GM18526 (cell line): ENCODE results near the gene LRP11.

ENCODE experiments used
- POLR2A ChIP-seq: IDR thresholded peaks from 3 replicates; pipeline ENCODE4 v1.6.1; 2011; ENCODE audit not compliant: insufficient read length; ENCODE audit errors: extremely low read depth

The LRP11 gene

DNA sequence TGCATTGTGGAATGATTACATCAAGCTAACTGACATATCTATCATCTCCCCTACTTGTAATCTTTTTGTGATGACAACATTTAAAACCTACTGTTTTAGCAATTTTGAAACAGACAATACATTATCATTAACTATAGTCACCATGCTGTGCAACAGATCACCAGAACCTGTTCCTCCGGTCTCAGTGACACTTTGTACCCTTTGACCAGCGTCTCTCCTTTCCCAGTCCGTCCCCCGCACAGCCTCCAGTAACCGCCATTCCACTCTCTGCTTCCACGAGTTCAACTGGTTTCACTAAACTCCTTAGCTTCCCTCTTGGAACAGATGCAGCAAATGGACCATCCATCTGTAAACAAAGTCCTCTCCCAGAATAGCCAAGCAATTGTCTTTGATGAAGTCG is 21.8 kb downstream of the LRP11 start:
- TF ChIP-seq POLR2A = no peak

DNA sequence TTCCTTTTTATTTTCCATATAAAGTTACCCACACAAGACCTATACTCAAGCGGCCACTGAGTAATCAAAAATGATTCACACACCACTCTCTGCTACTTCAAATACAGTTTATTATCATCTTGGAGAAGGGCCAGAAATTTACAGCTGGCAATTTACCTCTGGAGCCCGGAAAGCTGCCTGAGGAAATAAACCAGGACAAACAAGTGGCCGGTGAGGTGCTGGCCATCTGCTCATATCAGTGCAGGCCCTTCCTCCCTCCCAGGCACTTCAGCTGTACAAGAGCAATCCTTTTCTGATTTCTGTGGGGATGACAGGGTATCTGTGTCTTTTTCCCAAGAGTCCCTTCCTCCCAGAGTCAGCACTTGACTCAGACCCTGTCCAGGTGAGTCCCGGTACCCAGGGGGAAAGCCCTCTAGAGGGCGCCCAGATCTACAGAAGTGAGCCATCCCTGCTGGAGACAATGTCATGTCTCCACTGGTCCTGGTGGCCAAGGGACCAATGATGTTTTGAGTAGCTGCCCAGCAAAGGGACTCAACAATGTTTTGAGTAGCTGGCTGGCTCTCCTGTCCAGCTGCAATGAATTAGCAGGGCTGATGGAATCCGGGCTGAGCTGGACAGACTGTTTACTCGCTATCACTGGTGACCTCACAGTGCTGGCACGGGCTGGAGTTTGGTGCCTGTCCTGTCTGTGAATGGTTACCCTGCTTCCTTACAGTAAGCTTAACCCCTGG is 23.6 kb downstream of the LRP11 start:
- no peak for TF ChIP-seq POLR2A

DNA sequence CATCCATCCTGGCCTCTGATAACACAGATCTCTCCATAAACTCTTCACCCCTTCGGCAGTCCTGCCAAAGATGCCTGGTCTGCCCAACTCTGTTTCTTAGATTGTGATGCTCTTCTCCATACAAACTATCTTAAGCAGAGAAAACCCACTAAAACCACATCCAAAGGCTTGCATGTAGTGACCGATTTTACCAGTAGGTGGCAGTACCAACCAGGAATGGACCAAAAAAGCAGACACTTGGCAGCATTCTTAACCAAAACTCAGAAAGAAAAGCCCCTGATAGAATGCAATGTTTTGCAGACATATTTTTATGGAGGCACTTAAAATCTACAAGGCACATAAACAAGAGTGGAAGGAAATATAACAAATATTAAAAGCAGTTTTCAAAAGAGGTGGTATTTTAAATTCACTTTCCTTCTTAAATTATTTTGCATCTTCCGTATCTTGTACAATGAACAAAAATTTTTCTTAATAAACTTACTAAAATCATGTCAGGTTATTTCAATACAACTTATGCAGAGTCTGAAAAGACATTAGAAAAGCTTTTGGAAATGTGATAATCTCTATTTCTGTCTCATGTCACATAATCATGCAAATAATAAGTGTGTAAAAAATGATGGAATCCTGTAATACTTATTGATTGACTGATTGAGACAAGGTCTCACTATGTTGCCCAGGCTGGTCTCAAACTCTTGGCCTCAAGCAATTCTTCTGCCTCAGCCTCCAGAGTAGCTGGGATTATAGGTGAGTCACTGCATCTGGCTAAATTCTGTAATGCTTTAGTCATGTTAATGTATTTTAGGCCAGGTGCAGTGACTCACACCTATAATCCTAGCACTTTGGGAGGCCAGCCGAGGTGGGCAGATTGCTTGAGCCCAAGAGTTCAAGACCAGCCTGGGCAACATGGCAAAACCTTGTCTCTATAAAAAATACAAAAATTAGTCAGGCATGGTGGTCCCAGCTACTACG is 29.4 kb downstream of the LRP11 start:
- no peak for TF ChIP-seq POLR2A

DNA sequence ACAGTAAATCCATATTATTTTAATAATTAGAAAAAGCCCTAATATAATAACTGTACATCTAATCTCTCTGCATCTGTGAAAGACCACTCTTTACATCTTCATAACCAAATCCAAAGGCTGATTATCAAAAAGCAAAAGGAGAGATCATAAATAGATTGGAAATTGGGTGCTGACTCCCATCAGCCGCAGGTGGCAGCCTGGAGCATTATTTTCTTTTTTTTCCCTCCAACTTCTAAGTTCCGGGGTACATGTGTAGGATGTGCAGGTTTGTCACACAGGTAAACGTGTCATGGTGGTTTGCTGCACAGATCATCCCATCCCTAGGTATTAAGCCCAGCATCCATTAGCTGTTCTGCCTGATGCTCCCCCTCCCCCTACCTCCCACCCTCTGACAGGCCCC is 30.5 kb downstream of the LRP11 start:
- TF ChIP-seq POLR2A = no peak

DNA sequence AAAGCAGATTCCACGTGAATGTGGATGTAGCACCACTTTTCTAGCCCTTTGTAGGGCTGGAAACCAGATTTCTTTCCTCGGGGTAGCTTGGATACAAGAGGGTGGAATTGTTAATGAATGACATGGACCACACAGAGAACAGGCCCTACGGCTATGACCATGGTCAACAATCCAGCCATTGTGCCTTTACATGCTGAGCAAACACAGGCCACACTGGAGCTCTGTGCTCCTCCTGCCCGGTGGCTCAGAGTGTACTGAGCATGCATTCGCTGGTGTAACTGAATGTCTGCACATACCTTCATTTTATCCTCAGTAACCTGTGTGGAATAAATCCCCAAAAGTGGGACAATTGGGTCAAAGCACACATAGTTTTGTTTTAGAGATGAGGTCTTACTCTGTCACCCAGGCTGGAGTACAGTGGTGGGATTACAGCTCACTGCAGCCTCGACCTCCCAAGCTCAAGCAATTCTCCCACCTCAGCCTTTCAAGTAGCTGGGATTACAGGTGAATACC is 32.8 kb downstream of the LRP11 start:
- no peak for TF ChIP-seq POLR2A

DNA sequence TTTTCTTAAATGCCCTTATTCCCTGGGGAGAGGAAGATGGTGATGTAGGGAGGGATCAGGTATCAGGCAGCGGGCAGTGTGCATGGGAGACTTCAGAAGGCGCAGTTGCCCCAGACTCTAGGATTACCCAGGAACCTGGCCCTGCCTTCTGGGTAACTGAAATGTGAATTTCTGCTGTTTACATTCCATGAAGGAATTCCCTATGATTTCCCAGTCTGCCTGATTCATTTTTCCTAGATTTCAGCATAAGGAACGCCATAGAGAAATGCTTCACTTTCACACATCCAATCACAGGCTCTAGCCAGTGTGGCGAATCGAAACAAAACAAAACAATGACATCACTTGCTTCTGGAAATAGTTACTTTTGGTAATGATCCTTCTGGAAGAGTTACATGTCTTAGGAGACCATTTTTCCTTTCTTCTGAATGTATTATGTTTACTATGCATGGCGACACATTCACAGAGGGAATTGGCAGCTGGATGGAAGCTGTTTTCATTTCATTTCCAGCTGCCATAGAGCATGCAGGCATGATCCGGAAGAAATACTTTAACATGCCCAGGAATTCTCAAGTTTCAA is 33.3 kb downstream of the LRP11 start:
- TF ChIP-seq POLR2A = no peak

DNA sequence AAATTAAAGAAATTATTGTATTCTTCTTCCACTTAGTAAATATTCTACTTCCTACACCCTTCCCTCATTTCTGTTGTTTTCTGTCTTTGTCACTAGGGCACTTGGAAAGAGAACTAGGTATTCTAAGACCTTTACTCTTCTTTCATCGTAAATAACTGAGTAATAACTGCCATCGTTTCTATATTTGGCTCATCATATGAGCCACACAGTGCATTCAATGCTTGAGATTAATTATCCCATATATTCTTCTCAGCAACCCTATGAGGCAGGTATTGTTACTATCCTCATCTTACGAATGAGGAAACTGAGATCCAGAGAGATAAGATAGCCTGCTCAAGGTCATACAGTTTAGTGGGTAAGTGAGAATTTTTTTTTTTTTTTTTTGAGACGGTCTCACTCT is 38.9 kb downstream of the LRP11 start:
- no peak for TF ChIP-seq POLR2A

DNA sequence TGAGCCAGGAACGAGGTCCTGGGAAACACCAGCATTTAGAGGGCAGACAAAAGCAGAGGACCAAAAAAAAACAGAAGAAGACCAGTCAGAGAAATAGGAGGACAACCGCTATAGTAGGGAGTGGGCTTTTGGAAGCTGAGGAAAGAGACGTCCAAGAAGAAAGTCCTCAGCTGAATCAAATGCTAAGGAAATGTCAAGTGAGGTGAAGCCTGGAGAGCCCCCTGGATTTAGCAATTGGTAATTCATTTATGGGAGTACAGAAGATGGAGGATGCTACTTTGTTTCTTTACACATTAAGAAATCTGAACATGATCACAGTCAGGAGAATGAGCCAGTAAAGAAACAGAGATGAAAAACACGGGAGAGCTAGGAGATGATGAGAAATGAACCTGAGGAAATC is 41.1 kb downstream of the LRP11 start:
- TF ChIP-seq POLR2A = no peak

DNA sequence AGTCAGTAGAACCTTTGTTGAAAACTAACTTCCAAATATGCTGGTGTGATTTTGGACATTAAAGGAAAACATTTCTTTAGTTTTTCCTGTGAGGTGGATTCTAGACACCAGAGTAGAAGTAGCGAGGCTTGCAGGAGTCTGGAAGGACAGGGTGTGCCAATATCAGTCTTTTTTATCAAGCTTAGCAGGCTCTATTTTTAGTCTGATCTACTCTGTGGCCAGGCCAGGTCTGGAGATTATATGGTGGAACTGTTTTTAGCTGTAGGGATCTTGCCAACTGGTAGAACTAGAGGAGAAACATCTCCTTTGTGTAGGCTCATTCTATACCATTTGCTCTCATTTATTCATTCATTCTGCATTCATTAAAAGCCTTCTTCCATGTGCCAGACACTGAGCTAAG is 42.7 kb downstream of the LRP11 start:
- no peak for TF ChIP-seq POLR2A

DNA sequence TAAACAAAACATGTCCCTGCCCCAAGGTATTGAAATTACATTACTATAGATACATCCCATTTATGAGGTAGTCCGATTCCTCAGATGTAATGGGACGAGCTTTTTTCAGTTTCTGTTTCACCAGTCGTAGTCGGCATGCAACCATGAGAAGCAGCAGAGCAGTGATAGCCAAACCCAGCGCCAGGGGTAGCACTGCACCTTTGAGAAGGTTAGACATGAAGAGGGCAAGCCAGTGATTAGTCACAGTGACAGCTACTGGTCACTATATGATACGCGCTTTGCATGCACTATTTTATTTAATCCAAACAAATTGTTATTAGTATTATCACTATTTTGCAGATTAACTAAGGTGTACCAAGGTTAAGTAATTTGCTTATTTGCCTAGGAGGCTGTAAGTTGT is 43.7 kb downstream of the LRP11 start:
- TF ChIP-seq POLR2A = no peak

DNA sequence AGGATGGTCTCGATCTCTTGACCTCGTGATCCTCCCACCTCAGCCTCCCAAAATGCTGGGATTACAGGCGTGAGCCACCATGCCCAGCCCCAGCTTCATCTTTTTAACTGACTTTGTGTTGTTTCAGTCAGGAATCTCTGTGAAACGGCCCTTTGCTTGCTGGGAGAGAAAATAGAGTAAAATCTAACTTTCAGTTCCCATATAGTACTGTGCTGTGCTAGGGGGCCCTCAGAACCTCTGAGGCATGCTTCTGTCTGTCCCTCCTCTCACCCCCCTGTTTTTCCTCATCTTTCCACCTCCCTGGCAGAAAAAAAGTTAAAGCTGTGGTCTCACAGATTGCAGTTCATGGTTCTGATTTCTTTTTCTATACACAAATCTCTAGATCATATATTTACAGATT is 48.4 kb downstream of the LRP11 start:
- TF ChIP-seq POLR2A = no peak

DNA sequence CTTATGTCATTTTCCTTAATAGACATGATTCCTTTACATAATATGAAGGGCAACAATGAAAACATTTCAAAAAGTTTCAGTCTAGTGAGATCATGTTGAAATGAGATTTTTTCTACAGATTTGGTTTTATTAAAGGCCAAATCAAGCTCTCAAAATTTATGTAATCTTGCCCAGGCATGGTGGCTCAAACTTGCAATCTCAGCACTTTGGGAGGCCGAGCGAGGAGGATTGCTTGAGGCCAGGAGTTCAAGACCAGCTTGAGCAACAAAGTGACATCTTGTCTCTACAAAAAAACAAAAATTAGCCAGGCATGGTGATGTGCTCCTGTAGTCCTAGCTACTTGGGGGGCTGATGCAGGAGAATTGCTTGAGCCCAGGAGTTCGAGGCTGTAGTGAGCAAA is 50.8 kb downstream of the LRP11 start:
- TF ChIP-seq POLR2A = no peak

DNA sequence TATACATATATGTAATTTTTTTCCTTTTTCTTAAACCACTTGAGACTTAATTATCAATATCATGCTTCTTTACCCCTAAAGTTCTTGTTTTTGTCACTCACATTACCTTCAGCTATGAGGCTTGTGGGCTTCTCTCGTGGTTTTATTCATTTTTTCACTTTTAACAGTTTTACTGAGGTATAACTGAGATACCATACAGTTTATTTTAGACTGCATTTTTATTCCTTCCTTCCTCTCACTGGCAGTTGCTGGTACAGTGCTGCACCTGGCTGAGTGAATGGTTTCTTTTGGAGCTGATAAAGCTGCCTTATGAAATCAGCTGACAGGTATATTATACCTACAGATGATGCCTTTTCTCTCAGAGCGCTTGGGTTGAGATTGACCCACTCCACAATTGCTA is 54.4 kb downstream of the LRP11 start:
- TF ChIP-seq POLR2A = no peak

DNA sequence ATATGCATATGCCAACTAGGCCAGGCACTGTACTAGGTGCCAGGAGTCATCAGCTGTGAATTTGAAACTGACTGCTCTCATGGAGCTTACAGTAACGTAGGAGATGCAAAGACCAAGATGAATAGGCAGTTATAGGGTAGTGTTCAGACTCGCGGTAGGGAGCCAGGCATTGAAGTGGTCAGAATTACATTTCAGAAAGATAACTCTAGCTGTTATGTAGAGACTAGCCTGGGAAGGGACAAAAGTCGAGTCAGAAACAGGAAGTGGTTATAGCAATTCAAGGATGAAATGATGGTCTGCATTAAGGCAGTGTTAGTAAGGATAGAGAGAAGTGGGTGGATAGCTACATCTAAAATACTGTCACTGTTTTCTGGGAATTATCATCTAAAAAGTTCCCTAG is 58.0 kb downstream of the LRP11 start:
- no peak for TF ChIP-seq POLR2A

DNA sequence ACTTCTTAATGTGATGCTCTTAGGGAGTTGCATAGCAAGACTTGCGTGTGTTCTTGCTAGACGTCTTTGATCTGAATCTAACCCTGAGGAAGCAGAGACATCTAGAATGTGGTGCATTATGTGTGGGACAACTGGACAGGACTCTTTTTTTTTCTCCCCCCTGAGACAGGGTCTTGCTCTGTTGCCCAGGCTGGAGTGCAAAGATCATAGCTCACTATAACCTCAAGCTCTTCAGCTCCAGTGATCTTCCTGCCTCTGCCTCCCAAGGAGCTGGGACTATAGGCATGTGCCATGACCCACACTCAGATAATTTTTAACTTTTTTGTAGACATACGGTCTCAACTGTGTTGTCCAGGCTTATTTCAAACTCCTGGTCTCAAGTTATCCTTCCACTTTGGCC is 80.6 kb downstream of the LRP11 start:
- TF ChIP-seq POLR2A = no peak

DNA sequence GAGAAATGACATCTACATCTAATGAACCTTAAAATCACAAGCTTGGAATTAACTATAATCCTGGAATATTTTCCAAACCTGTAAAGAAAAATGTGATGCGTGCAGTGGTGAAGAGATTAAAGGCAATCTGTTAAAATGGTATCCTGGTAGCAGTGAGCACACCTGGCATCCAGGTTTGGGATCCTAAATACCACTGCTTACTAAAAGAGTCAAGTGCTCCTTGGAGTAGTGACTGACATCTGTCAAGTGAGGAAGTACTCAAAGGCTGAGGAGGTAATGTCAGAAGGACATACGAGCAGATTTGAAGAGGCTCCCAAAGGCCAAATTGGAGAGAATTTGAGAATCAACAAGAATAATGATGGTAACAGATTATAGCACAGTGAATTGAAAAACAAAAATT is 81.8 kb downstream of the LRP11 start:
- TF ChIP-seq POLR2A = no peak
